Mucosa of gallbladder (tissue), 1 donor: Measurements from ENCODE around the gene VAV1. TPM values are rescaled to one million over a fixed set of nuclear protein-coding genes. Genes with fewer than 3 reads are reported as not detected.
A peak's percentile ranks its signal among the peaks of the same experiment; 100 is the strongest.

ENCODE experiments used
- DNase-seq: peaks from one replicate; pipeline ENCODE4 v3.0.0-alpha.2; 2020; ENCODE audit warnings: low spot score
- total RNA-seq: library from RNA; stranded (reverse); gene quantifications from one replicate; pipeline ENCODE4 v1.2.1, GENCODE V29; 2021
- donor health status: DM: no; HTN: no; CAD: no.

Gene VAV1, protein sequence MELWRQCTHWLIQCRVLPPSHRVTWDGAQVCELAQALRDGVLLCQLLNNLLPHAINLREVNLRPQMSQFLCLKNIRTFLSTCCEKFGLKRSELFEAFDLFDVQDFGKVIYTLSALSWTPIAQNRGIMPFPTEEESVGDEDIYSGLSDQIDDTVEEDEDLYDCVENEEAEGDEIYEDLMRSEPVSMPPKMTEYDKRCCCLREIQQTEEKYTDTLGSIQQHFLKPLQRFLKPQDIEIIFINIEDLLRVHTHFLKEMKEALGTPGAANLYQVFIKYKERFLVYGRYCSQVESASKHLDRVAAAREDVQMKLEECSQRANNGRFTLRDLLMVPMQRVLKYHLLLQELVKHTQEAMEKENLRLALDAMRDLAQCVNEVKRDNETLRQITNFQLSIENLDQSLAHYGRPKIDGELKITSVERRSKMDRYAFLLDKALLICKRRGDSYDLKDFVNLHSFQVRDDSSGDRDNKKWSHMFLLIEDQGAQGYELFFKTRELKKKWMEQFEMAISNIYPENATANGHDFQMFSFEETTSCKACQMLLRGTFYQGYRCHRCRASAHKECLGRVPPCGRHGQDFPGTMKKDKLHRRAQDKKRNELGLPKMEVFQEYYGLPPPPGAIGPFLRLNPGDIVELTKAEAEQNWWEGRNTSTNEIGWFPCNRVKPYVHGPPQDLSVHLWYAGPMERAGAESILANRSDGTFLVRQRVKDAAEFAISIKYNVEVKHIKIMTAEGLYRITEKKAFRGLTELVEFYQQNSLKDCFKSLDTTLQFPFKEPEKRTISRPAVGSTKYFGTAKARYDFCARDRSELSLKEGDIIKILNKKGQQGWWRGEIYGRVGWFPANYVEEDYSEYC
- total RNA-seq: 12.7 TPM

DNA sequence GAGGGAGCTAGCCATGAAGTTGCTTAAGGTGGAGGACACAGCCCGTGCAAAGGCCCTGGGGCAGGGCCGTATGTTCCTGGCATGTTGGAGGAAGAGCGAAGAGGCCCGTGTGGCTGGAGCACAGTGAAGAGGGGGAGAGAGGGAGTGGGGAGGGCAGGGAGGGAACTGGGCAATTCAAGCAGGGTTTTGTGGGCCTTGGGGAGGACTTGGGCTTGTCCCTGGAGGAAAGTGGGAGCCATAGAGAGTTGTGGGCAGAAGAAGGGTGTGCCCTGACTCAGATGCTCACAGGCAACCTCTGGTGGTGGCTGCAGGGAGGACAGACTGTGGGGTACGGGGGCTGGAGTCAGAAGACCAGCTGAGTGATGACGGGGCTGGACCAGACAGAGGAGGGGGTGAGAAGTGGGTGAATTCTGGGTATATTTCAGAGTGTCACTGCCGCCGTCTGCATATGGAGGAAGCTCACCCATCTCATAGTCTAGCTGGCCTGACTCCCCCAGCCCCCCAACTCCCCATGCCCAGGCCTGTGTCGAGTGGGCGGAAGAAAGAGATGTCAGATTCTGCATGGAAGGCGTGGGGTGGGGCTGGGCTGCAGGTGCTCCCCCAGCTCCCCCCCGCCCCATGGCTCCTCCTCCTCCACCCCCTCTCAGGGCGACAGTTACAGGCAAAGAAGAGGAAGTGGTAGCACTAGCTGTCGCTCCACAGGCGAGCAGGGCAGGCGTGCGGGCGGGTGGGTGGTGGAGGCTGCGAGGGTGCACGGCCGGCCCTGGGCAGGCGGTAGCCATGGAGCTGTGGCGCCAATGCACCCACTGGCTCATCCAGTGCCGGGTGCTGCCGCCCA is at the start of gene VAV1:
Gene VAV1 (plus strand): TSS at position 681 of the 838 bp plus-strand sequence. CDS start 100 bp downstream, at position 781.
- DNase-seq: peak; percentile 60

DNA sequence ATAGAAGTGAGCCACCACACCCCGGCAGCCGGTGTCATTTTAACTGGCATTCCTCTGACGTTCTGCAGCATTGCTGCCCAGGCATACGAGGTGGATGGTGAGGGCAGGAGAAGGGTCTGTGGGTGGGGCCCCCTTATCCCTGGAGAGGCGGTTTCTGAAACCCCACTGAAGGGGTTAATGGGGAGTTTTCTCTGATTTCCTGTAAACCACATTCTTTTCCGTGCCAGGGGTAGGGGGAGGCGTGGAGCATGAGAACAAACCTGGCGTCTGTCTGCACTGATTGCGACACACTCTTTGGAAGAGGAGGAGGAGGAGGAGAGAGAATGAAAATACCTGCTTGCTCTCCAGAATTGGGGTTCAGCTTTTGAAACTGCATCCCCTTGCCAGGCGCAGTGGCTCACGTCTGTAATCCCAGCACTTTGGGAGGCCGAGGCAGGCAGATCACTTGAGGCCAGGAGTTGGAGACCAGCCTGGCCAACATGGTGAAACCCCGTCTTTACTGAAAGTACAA is 49.3 kb upstream of the VAV1 start:
- peak; percentile 50 for DNase-seq

DNA sequence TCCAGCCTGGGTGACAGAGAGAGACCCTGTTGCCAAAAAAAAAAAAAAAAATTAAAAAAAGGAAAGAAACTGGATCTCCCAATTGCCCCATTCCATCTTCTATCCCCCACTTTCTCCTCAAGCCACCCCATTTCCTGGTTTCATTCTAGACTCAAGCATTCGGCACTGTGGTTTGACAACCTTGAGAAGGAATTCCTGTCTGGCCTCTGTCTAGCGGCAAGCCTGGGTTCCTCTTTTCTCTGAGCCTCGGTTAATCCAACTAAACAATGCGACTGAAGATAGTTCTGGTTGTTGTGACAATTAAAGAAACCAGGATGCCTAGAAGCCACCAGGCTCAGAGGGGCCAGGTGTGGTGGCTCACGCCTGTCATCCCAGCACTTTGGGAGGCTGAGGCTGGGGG is 48.8 kb upstream of the VAV1 start:
- DNase-seq: no peak

DNA sequence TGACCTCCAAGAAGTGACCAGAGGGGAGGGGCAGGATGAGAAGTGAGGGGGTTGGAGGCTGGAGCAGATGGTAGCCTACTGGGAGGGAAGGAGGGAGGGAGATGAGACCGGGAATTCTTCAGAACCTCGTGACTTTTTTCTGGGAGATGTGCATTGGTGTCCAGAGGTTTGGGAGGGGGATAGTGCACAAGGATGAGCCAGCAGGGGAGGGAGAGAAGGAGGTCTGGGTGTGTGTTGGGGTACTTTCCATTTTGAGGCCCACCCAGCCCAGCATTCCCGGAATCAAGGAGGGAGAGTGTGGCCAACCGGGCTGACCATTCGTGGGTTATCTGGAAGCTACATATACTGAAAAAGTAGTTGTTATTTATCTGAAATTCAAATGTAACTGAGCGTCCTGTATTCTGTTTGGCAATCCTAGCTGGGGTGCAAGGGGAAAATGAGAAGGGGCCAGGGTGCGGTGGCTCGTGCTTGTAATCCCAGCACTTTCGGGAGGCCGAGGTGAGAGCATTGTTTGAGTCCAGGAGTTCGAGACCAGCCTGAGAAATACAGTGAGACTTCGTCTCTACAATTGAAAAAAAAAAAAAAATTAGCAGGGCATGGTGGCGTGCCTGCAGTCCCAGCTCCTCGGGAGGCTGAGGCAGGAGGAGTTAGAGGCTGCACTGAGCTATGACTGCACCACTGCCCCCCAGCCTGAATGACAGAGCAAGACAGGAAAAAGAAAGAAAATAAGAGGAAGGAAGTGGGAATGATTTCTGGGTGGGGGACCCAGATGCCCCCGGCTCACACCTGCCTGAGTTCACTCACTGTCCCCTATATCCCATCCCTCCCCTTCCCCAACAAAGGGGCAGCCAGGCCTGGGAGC is 47.6 kb upstream of the VAV1 start:
- DNase-seq: no peak

DNA sequence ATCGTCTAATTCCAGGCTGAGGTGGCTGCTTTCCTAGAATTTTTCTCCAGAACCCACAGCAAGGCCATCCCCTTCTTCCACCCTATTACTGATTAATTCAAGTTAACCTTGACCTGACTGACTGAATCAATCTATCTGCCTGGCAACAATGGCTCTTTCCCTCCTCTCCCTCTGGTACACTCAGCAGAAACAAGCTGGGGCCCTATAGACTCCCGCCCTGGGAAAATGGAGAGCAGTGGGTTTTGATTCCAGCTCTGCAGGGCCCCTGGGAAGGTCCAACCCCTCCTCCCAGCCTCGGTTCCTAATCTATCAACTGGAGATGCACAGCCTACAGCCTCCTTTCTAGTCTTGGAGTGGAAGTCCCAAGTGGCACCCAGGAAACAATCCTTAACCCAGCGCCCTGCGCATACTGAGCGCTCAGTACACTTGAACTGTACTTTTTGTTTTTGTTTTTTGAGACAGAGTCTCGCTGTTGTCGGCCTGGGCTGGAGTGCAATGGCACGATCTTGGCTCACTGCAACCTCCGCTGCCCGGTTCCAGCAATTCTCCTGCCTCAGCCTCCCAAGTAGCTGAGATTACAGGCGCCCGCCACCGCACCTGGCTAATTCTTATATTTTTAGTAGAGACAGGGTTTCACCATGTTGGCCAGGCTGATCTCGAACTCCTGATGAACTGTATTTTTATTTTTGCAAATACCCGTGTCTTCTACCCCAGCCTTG is 46.8 kb upstream of the VAV1 start:
- DNase-seq: peak; percentile 50

DNA sequence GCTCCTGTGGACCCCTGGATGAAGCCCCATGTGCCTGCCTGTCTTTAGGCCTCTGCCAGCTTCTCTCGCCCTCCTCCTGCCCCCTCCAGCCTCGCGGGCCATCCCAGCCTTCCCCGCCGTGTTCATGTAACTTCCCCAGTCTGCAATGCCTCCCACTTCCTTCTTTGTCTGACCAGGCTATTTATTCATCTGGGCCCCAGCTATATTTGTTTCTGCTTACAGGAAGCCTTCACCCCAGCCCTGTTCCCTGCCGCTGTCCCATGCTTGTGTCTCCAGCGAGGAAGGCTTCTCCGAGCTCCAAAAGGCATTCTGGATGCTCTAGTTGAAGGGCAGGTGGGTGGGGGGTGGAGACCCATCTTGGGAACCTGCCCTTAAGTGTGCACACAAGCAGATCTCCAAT is 44.2 kb upstream of the VAV1 start:
- no peak for DNase-seq

DNA sequence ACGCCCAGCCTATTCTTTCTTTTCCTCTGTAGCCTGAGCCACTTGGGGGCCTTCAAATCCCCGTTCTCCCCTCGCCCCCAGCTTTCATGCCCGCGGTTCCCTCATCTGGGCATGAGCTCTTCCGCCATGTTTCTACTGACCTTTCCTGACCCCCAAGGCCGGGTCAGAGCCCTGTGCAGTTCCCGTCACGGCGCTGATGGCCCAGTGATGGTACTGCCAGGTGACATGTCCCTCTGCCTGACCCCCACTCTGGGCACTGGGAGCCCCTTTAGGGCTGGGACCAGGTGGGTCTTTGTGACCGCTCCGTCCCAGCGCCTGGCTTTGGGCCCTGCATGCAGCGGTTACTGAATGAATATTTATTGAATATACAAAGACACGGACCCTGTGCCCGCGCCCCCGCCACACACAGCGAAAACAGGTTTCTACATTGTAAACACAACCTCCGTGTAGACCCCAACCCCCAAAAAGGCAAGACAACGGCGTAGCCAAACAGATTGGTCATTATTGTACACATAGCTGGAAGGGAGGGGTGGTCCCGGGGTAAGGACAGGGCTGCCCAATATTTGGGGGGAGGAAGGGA is 42.8 kb upstream of the VAV1 start:
- no peak for DNase-seq

DNA sequence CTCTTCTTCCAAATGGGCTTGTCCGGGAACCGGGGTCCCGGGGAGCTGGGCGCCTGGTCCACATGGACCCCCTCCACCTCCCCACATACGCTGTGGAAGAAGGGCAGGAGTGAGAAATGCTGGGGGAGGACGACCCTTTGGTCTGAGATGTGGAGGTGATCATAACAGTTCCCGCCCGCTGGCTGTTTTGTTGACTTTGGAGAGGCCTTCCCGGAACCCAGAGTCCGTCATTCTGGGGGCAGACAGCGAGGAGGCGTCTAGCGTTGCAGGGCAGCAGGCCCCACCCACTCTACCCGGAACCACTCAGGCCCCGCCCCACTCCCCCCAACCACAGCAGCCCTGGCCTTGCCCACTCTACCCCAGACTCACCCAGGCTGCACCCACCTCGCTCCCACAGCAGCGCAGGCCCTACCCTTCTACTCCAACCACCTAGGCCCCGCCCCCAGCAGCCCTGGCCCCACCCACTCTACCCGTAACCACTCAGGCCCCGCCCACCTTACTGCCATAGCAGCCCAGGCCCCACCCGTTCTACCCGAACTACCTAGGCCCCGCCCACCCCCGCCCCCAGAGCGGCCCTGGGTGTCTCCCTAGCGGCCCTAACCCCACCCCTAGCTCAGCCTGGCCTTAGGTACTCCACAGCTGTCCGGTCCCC is 42.2 kb upstream of the VAV1 start:
- peak; percentile 94 for DNase-seq

DNA sequence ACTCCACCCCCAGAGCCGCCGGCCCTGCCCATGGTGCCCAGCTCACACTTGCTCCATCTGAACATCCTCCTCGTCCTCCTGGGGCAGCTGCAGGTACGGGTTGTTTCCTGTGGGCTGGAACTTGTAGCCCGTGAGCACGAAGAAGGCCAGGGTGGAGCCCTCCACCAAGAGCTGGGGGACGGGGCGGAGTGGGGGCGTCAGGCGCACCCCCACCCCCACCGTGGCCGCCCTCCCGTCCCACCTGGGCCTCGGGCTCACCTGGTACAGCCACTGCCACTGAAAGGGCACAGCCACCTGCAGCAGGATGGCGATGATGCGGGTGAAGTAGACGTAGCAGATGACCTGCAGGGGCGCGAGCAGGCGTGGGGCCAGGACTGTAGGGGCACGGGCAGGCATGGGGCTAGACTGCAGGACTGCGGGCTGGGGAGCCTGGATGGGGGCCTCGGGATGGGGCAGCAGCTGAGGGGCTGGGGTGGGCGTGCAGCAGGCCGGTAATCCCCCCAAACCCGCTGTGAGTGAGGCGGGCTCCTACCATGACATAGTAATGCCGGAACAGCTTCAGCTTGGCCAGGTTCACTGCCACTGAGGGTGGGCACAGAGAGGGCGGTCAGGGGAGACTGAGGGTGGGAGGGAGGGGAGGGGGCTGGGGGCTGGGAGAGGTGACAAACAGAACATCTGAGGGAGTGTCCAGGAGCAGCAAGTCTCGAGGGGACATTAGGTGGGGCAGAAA is 41.4 kb upstream of the VAV1 start:
- no peak for DNase-seq

DNA sequence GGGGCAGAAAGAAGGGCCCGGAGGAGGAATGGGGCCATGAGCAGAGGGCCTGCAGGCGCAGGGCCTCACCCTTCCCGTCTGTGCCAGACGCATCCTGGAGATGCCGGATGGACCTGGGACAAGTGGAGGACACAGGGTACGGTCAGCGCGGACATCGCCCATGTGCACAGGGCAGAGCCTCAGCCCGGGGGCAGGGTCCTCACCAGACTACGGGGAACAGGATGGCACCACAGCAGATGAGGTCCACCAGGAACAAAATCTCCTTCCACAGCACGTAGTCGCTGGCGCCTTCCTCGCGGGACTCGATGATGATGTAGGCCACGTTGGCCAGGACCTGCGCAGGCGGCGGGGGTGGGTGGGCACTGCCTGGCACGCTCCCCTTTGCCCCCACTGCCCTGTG is 40.7 kb upstream of the VAV1 start:
- no peak for DNase-seq

DNA sequence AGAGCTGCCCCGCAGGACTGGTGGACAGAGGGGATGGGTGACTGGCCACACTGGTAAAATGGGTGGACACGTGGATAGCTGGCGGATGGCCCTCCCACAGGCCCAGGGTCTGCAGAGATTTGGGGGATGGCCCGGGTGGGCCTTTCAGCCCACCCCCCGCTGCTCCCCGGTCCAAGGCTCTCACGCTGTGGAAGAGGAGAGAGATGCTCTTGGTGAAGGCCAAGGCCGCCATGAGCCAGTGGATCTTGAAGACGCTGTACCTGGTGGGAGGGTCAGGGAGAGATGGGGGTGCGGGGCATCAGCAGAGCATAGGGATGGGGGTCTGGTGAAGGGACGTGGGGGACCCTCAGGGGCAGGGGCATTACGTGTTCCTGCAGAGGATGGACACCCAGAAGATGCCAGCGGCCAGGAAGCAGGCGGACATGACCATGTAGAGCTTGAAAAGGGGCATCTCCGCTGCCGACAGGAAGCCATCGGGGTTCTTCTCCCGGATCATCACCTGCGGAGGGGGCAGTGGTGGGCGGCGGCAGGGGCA is 39.6 kb upstream of the VAV1 start:
- no peak for DNase-seq

DNA sequence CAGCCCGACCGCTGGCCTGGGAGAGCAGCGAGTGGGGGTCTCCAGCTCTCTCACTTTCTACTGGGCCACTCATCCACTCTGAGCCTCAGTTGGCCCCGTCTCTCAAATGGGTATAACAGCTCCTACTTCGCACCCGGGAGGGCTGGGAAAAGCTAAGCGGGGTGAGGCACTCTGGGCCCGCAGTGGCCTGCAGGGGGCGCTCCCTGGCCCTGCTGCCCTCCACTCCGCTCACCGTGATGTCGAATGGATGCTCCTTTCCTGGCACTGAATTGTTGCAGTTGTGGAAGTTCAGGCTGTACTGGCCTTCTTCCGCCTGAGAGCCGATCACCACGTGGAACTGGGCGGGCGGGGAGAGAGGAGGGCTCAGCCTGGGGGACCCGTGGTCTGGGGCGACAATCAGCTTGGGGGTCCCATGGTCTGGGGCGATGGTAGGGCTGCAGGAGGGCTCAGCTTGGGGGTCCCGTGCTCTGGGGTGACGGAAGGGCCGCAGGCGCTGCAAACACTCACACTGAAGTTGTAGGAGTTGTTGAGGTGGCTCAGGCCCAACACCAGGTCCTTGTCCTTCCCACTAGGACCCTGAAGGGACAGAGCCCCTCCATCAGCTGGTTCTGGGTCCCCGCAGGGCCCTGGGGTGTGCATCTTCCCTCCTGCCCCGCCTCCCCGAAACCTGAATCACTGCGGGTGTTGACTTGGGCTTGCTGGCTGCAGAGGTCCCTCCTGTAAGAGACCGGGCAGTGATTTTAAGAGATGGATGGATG is 39.0 kb upstream of the VAV1 start:
- DNase-seq: no peak

DNA sequence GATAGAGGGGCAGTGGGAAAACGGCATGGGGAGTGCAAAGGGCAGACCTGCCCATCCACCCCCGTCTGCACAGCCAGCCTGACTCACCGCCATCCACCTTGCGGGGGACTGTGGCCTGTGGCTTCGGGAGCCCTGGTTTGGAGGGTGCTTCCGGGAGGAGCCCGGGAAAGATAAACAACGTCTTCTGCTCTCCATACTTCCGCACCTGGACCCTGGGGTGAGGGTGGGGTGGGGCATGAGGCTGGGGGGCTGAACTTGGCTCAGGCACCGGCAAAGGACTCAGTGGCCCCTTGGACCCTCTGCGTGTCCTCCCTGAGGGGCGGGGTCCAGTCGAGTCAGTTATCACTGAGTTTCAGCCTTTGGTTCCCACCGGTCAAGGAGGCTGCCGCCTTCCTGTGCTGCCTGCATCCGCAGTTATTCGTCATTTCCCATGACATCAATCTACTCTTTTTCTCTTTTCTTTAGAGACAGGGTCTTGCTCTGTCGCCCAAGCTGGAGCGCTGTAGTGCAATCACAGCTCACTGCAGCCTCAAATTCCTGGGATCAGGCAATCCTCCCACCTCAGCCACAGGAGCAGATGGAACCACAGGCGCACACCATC is 38.3 kb upstream of the VAV1 start:
- no peak for DNase-seq

DNA sequence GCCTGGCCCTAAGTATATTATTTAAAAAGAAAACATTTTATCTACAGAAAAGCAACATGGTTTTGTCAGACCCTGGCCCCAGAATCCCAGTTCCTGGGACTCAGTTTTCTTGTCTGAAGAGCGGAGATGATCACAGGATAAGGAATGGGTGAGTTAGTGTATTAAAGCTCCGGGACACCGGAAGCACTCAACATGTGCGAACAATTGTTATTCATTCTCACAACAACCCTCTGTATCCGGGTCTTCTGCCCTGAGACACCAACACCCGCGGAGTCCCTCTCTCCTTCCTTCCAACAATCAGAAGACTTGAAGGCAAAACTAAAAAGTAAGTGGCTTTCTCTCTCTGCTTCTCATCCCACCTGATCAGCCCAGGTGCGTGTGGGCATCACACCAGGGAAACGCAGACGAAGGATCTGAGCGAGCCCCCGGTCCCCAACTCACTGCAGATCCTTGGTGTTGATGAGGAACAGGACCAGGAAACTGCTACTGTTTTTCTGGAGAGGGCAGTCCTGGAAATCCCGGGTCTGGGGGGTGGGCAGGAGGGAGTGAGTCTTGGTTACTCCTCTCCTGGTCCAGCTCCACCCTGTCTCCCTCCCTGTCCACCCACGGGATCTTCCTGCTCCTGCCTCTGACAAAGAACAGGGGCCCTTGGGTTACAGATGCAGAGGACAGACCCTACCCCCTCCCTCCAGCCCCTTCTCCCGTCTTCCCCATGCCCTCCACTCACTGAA is 37.2 kb upstream of the VAV1 start:
- no peak for DNase-seq

DNA sequence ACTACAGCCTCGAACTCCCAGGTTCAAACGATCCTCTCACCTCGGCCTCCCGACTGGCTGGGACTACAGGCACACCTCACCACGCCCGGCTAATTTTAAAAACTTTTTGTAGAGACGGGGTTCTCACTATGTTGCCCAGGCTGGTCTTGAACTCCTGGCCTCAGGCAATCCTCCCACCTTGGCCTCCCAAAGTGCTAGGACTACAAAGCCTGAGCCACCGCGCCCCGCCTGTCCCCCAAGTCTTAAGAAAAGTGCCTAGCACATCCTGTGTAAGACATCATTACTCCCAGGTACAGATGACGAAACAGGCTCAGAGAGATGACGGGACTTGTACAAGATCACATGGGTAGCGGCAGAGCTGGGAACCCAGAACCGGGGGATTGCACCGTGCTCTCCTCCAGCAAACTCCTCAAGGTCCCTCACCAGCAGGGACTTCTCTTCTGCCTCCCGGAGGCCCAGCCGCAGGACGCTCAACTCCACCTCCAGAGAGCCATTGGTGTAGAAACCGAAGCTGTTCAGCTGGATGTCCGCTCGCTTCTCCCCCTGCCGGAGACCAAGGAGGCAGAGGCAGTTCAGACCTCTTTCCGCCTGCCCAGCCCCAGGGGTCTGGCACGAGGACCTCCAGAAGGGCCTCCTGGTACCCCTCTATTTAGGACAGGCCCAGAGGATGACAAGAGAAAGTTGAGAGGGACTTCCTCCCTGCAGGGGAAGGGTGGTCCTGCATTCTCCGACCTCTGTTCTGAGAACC is 36.2 kb upstream of the VAV1 start:
- peak; percentile 82 for DNase-seq

DNA sequence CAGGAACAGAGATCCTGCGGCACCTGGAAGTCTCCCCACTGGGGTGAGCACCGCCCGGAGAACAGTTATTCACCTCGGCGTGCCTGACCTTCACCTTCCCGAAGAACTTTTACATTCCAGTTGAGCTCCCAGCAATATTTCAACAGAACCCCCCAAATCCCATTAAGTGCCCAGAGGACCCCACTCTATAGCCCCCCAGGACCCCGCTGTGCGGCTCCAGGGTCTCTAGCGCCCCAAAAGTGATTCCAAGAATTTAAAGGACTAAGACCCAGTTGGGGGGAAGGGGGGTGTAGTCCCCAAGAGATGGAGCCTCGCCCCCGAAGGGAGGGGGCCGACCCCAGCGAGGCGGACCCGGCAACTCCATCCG is 35.6 kb upstream of the VAV1 start:
- DNase-seq: no peak
